SU-DHL-6 (cell line): ENCODE measurements around the gene IFT52.

Source experiments
- H2AFZ ChIP-seq: fragments of 200-600 bp; sonication (generic); 2 replicates; pipeline ENCODE4 v1.6.1; 2014; ENCODE audit warnings: low read depth, mild to moderate bottlenecking, moderate library complexity, mixed read lengths, antibody characterized with exemption, low read length; ENCODE audit not compliant: severe bottlenecking
- H3F3A ChIP-seq: fragments of 200-600 bp; shearing (Covaris generic); 2 replicates; pipeline ENCODE4 v1.6.0; 2016; ENCODE audit warnings: antibody characterized with exemption, mild to moderate bottlenecking; ENCODE audit not compliant: insufficient read depth
- H3K27ac ChIP-seq: fragments of 200-600 bp; sonication (generic); 2 replicates; pipeline ENCODE4 v1.5.1; 2016; ENCODE audit warnings: low read depth, mild to moderate bottlenecking, low read length, moderate library complexity, mixed read lengths
- H3K27me3 ChIP-seq: fragments of 200-600 bp; sonication (generic), shearing (Covaris generic); 2 replicates; pipeline ENCODE4 v1.6.0; 2014; ENCODE audit warnings: mild to moderate bottlenecking, low read length
- H3K36me3 ChIP-seq: fragments of 200-600 bp; sonication (generic); 2 replicates; pipeline ENCODE4 v1.6.1; 2014; ENCODE audit warnings: mild to moderate bottlenecking, low read length, mixed read lengths
- H3K4me2 ChIP-seq: fragments of 300-600, 200-600 bp; shearing (Covaris generic), sonication (generic); 2 replicates; pipeline ENCODE4 v1.6.0; 2014; ENCODE audit warnings: low read length, low read depth, mild to moderate bottlenecking; ENCODE audit not compliant: poor library complexity, severe bottlenecking
- H3K4me3 ChIP-seq: fragments of 200-600 bp; sonication (generic); 2 replicates; pipeline ENCODE4 v1.5.1; 2014; ENCODE audit warnings: antibody characterized with exemption, low read length, mild to moderate bottlenecking, mixed read lengths; ENCODE audit not compliant: insufficient read depth, poor library complexity, severe bottlenecking
- H3K79me2 ChIP-seq: fragments of 200-600 bp; sonication (generic); 2 replicates; pipeline ENCODE4 v1.6.1; 2014; ENCODE audit warnings: mild to moderate bottlenecking, low read length, moderate library complexity; ENCODE audit not compliant: insufficient read depth
- H3K9ac ChIP-seq: fragments of 200-600 bp; sonication (generic); 2 replicates; pipeline ENCODE4 v1.7.0; 2014; ENCODE audit warnings: mild to moderate bottlenecking, low read length
- H3K9me2 ChIP-seq: fragments of 200-600 bp; sonication (generic); replicated peaks from 2 replicates; pipeline ENCODE4 v1.6.1; 2014; ENCODE audit warnings: low read length; ENCODE audit not compliant: insufficient read depth
- H3K9me3 ChIP-seq: fragments of 200-600 bp; sonication (generic); 2 replicates; pipeline ENCODE4 v1.6.1; 2014; ENCODE audit warnings: low read length, mixed read lengths; ENCODE audit not compliant: insufficient read depth
- H4K20me1 ChIP-seq: fragments of 200-600 bp; sonication (generic); 2 replicates; pipeline ENCODE4 v1.6.1; 2014; ENCODE audit warnings: low read depth, mild to moderate bottlenecking, antibody characterized with exemption, low read length, moderate library complexity, mixed read lengths
- CTCF ChIP-seq: fragments of 200-600 bp; sonication (generic); IDR thresholded peaks from one replicate; pipeline ENCODE4 v1.5.1; 2017; ENCODE audit warnings: antibody characterized with exemption, mild to moderate bottlenecking, low read length, moderate library complexity; ENCODE audit not compliant: insufficient read depth, poor library complexity, severe bottlenecking
- EZH2phosphoT487 ChIP-seq: fragments of 200-600 bp; sonication (generic), shearing (Covaris generic); conservative IDR thresholded peaks from 2 replicates; pipeline ENCODE4 v1.6.1; 2018; ENCODE audit warnings: mild to moderate bottlenecking, antibody characterized with exemption, low read length, moderate library complexity, mixed read lengths

The IFT52 gene

GRCh38 chr20:43550456-43550855, 40.3 kb upstream of the IFT52 start:
- Histone ChIP-seq H4K20me1 (no peaks in the 10 kb centered on the region), H3K4me2 (no peak overlapping the region), H3K27me3 (no peaks in the 10 kb centered on the region), H3K9me3 (no peaks in the 10 kb centered on the region), H3K9ac (no peak overlapping the region), H3K9me2 (no peaks in the 10 kb centered on the region), H3K79me2 (no peaks in the 10 kb centered on the region), H2AFZ (no peak overlapping the region), H3K36me3 (no peaks in the 10 kb centered on the region), H3K27ac (no peak overlapping the region), H3K4me3 (no peak overlapping the region), H3F3A (no peaks in the 10 kb centered on the region)
- TF ChIP-seq CTCF (no peak), EZH2phosphoT487 (no peak)

GRCh38 chr20:43554369-43554768, 36.4 kb upstream of the IFT52 start:
- Histone ChIP-seq H3K27ac (no peak overlapping the region), H3K4me2 (no peak overlapping the region)

GRCh38 chr20:43558412-43559146, 32.2 kb upstream of the IFT52 start, which contains the start of gene SGK2:
Gene SGK2 (plus strand): TSS chr20:43559027. CDS start chr20:43566496, 7,469 bp downstream.
- Histone ChIP-seq H3K4me3 (no peak within 1 kb of the TSS), H3K27ac (no peak within 1 kb of the TSS), H3F3A (no peaks in the 10 kb centered on the region), H3K9me2 (no peaks in the 10 kb centered on the region), H2AFZ (no peak within 1 kb of the TSS), H3K36me3 (no peaks in the 10 kb centered on the region), H3K9ac (no peak within 1 kb of the TSS), H4K20me1 (no peaks in the 10 kb centered on the region), H3K9me3 (no peaks in the 10 kb centered on the region), H3K27me3 (no peaks in the 10 kb centered on the region), H3K4me2 (no peak within 1 kb of the TSS), H3K79me2 (no peaks in the 10 kb centered on the region)
- TF ChIP-seq CTCF, result no peak
- TF ChIP-seq EZH2phosphoT487, result no peak

More at GRCh38 chr20:43554369-43554768, 36.4 kb upstream of the IFT52 start:
- H3F3A ChIP-seq, result no peaks in the 10 kb centered on the region
- H3K36me3 ChIP-seq, result no peaks in the 10 kb centered on the region
- no peak overlapping the region for H2AFZ ChIP-seq
- H3K9me3 ChIP-seq, result no peaks in the 10 kb centered on the region
- TF ChIP-seq CTCF (no peak), EZH2phosphoT487 (no peak)
- no peaks in the 10 kb centered on the region for H3K27me3 ChIP-seq
- no peaks in the 10 kb centered on the region for H3K9me2 ChIP-seq
- no peak overlapping the region for H3K4me3 ChIP-seq
- H3K9ac ChIP-seq, result no peak overlapping the region
- H4K20me1 ChIP-seq, result no peaks in the 10 kb centered on the region
- H3K79me2 ChIP-seq, result no peaks in the 10 kb centered on the region
